ENCODE results near the gene IFT122.

Gene IFT122

GRCh38 chr3:129440618-129441190, 680 bp downstream of the IFT122 start:
- peak; percentile 74 for DNase-seq

- peak; percentile 68 for DNase-seq
Measured at GRCh38 chr3:129441215-129441614, 1.2 kb downstream of the IFT122 start.

- DNase-seq: peak; percentile 66
Measured at GRCh38 chr3:129441782-129442181, 1.8 kb downstream of the IFT122 start.

GRCh38 chr3:129442486-129442885, 2.5 kb downstream of the IFT122 start:
- peak; percentile 46 for DNase-seq

GRCh38 chr3:129442947-129443346, 2.9 kb downstream of the IFT122 start:
- peak; percentile 46 for DNase-seq

GRCh38 chr3:129445471-129445870, 5.4 kb downstream of the IFT122 start:
- peak; percentile 56 for DNase-seq

- peak; percentile 16 for DNase-seq
Measured at GRCh38 chr3:129446926-129447325, 6.9 kb downstream of the IFT122 start.

- DNase-seq: no peak
Measured at GRCh38 chr3:129448186-129448895, 8.3 kb downstream of the IFT122 start.

- peak; percentile 64 for DNase-seq
Measured at GRCh38 chr3:129449279-129450115, 9.5 kb downstream of the IFT122 start.

- DNase-seq: no peak
Measured at GRCh38 chr3:129453732-129454131, 13.7 kb downstream of the IFT122 start.

GRCh38 chr3:129460155-129460554, 20.1 kb downstream of the IFT122 start:
- peak; percentile 27 for DNase-seq

GRCh38 chr3:129460572-129460971, 20.5 kb downstream of the IFT122 start:
- DNase-seq: no peak

- DNase-seq: peak; percentile 80
Measured at GRCh38 chr3:129461022-129461421, 21.0 kb downstream of the IFT122 start.

GRCh38 chr3:129461461-129462146, 21.6 kb downstream of the IFT122 start:
- DNase-seq: peak; percentile 98

- DNase-seq: peak; percentile 78
Measured at GRCh38 chr3:129462361-129462968, 22.4 kb downstream of the IFT122 start.

- no peak for DNase-seq
Measured at GRCh38 chr3:129463094-129463493, 23.1 kb downstream of the IFT122 start.

- no peak for DNase-seq
Measured at GRCh38 chr3:129463716-129464115, 23.7 kb downstream of the IFT122 start.

- no peak for DNase-seq
Measured at GRCh38 chr3:129467932-129468331, 27.9 kb downstream of the IFT122 start.

GRCh38 chr3:129469026-129469425, 29.0 kb downstream of the IFT122 start:
- DNase-seq: peak; percentile 15

- DNase-seq: no peak
Measured at GRCh38 chr3:129470861-129471260, 30.8 kb downstream of the IFT122 start.

- no peak for DNase-seq
Measured at GRCh38 chr3:129473067-129473768, 33.2 kb downstream of the IFT122 start.

GRCh38 chr3:129473769-129474152, 33.7 kb downstream of the IFT122 start:
- DNase-seq: no peak
